ENCODE measurements around the gene EPHA2.

Gene EPHA2

GRCh38 chr1:16138772-16139221, 17.1 kb downstream of the EPHA2 start:
- DNase-seq = no peak

GRCh38 chr1:16137890-16138467, 17.9 kb downstream of the EPHA2 start:
- DNase-seq = no peak

GRCh38 chr1:16135501-16135900, 20.4 kb downstream of the EPHA2 start:
- DNase-seq = no peak

GRCh38 chr1:16134906-16135305, 21.0 kb downstream of the EPHA2 start:
- no peak for DNase-seq

- no peak for DNase-seq
Measured at GRCh38 chr1:16134066-16134801, 21.6 kb downstream of the EPHA2 start.

GRCh38 chr1:16133007-16133961, 22.6 kb downstream of the EPHA2 start:
- no peak for DNase-seq

- DNase-seq = no peak
Measured at GRCh38 chr1:16132325-16132785, 23.5 kb downstream of the EPHA2 start.

- no peak for DNase-seq
Measured at GRCh38 chr1:16131636-16132324, 24.1 kb downstream of the EPHA2 start.

GRCh38 chr1:16130827-16131226, 25.0 kb downstream of the EPHA2 start:
- DNase-seq = no peak

GRCh38 chr1:16129921-16130543, 25.8 kb downstream of the EPHA2 start:
- no peak for DNase-seq

GRCh38 chr1:16129316-16129715, 26.6 kb downstream of the EPHA2 start:
- no peak for DNase-seq

GRCh38 chr1:16128338-16128741, 27.5 kb downstream of the EPHA2 start:
- DNase-seq = peak in 2 of 56 donors; percentile 23 to 49

- DNase-seq = peak in 1 of 56 donors; percentile 32
Measured at GRCh38 chr1:16127676-16128337, 28.1 kb downstream of the EPHA2 start.

GRCh38 chr1:16126743-16127515, 28.9 kb downstream of the EPHA2 start:
- no peak for DNase-seq

- no peak for DNase-seq
Measured at GRCh38 chr1:16126160-16126559, 29.7 kb downstream of the EPHA2 start.

- DNase-seq = no peak
Measured at GRCh38 chr1:16125483-16125882, 30.4 kb downstream of the EPHA2 start.

GRCh38 chr1:16125088-16125470, 30.8 kb downstream of the EPHA2 start:
- no peak for DNase-seq

GRCh38 chr1:16124377-16125087, 31.3 kb downstream of the EPHA2 start:
- DNase-seq = no peak

GRCh38 chr1:16122916-16123315, 33.0 kb downstream of the EPHA2 start:
- DNase-seq = no peak

Data from nucleus accumbens (tissue), 56 donors.